GM10266 (cell line): ENCODE data around the gene SHC1.
"Not testable (repeated sequence)": the region's sequence is repeated elsewhere in the genome, so short reads cannot be mapped to it uniquely, and the experiment has no call there.

Experiments used
- DNase-seq: peaks from one replicate; pipeline ENCODE4 v3.0.0; 2012; ENCODE audit errors: extremely low spot score
- CTCF ChIP-seq: IDR thresholded peaks from 2 replicates; pipeline ENCODE4 v1.5.1; 2012; ENCODE audit warnings: mild to moderate bottlenecking, low read depth; ENCODE audit not compliant: control insufficient read depth, insufficient read depth; ENCODE audit errors: missing control alignments

SHC1 gene

GRCh38 chr1:154998818-154999570 is 28.4 kb upstream of the SHC1 start:
- DNase-seq: peak; percentile 77
- TF ChIP-seq CTCF: peak; percentile 87

GRCh38 chr1:154998201-154998780 is 27.7 kb upstream of the SHC1 start:
- peak; percentile 26 for TF ChIP-seq CTCF
- DNase-seq: no peak

- TF ChIP-seq CTCF: no peak
- no peak for DNase-seq
Observed at GRCh38 chr1:154996966-154997701, 26.6 kb upstream of the SHC1 start.

GRCh38 chr1:154995301-154995983 is 24.9 kb upstream of the SHC1 start:
- not testable (repeated sequence) for DNase-seq

GRCh38 chr1:154994591-154994990 is 24.0 kb upstream of the SHC1 start:
- no peak for TF ChIP-seq CTCF
- DNase-seq: no peak

GRCh38 chr1:154994269-154994587 is 23.7 kb upstream of the SHC1 start:
- no peak for TF ChIP-seq CTCF

GRCh38 chr1:154993572-154994268 is 23.2 kb upstream of the SHC1 start, which contains the start of gene LENEP:
Gene LENEP (plus strand): TSS chr1:154993586. CDS start chr1:154993608, 22 bp downstream.
- no peak for DNase-seq
- TF ChIP-seq CTCF: no peak

More at GRCh38 chr1:154994269-154994587, 23.7 kb upstream of the SHC1 start:
- DNase-seq: no peak
